Measurements from ENCODE around the gene PSMB5.

GRCh38 chr14:22996768-22997654 is 37.7 kb downstream of the PSMB5 start:
- TF ChIP-seq POLR2AphosphoS5 (IDR thresholded peaks at IDR 0.05; ENCODE audit: borderline replicate concordance, low read depth, low read length) (no peak), EZH2 (IDR thresholded peaks at IDR 0.05) (no peak)
